HG03103 (cell line): ENCODE measurements around the gene KRT73.

Experiments
- ATAC-seq: cut with Tn5 transposase; IDR thresholded peaks from one replicate; pipeline ENCODE4 v1.9.1; 2021; ENCODE audit warnings: low read depth; ENCODE audit not compliant: unreplicated experiment

Gene KRT73

GRCh38 chr12:52618216-52618615 is at the start of gene KRT73:
Gene KRT73, minus strand, starts transcription at chr12:52618559. Its CDS starts 35 bp downstream, at chr12:52618524.
- no peak for ATAC-seq

GRCh38 chr12:52667931-52668330 is 49.6 kb upstream of the KRT73 start:
- ATAC-seq = no peak

GRCh38 chr12:52667509-52667908 is 49.1 kb upstream of the KRT73 start:
- no peak for ATAC-seq

GRCh38 chr12:52666471-52666870 is 48.1 kb upstream of the KRT73 start:
- ATAC-seq = no peak

- no peak for ATAC-seq
These were observed 45.1 kb upstream of the KRT73 start for GRCh38 chr12:52663420-52663819.

GRCh38 chr12:52662918-52663229 is 44.5 kb upstream of the KRT73 start:
- no peak for ATAC-seq

GRCh38 chr12:52662093-52662917 is 43.9 kb upstream of the KRT73 start:
- no peak for ATAC-seq

GRCh38 chr12:52661668-52662067 is 43.3 kb upstream of the KRT73 start:
- ATAC-seq = no peak

GRCh38 chr12:52660934-52661499 is 42.7 kb upstream of the KRT73 start:
- no peak for ATAC-seq

- ATAC-seq = no peak
These were observed 41.6 kb upstream of the KRT73 start for GRCh38 chr12:52659951-52660350.

GRCh38 chr12:52659395-52659794 is 41.0 kb upstream of the KRT73 start:
- no peak for ATAC-seq

- ATAC-seq = no peak
These were observed 39.8 kb upstream of the KRT73 start for GRCh38 chr12:52658196-52658595.

GRCh38 chr12:52657250-52657902 is 39.0 kb upstream of the KRT73 start:
- ATAC-seq = no peak

- no peak for ATAC-seq
These were observed 38.3 kb upstream of the KRT73 start for GRCh38 chr12:52656616-52657015.

GRCh38 chr12:52655720-52656124 is 37.4 kb upstream of the KRT73 start:
- ATAC-seq = no peak

GRCh38 chr12:52655251-52655650 is 36.9 kb upstream of the KRT73 start:
- no peak for ATAC-seq

GRCh38 chr12:52651726-52652261 is 33.4 kb upstream of the KRT73 start, which contains the start of gene KRT2:
Gene KRT2, minus strand, starts transcription at chr12:52652211. Its CDS starts 69 bp downstream, at chr12:52652142.
- no peak for ATAC-seq

- ATAC-seq = no peak
These were observed 32.2 kb upstream of the KRT73 start for GRCh38 chr12:52650520-52651081.

- no peak for ATAC-seq
These were observed 30.7 kb upstream of the KRT73 start for GRCh38 chr12:52649066-52649465.

GRCh38 chr12:52648012-52648550 is 29.7 kb upstream of the KRT73 start:
- no peak for ATAC-seq

- ATAC-seq = no peak
These were observed 29.2 kb upstream of the KRT73 start for GRCh38 chr12:52647601-52648000.
